ENCODE measurements around the gene TSPAN14. TPM values are rescaled to one million over a fixed set of nuclear protein-coding genes. Genes with fewer than 3 reads are reported as not detected.

Gene TSPAN14
- total RNA-seq, 1 donor from 2014 or later: 126 TPM

GRCh38 chr10:80555415-80555814, 101.3 kb downstream of the TSPAN14 start:
- no peaks in the 10 kb centered on the region for H3K27me3 Mint-ChIP-seq
- no peak for DNase-seq (ENCODE audit: low spot score, unreplicated experiment)
- no peaks in the 10 kb centered on the region for H3K9me3 Mint-ChIP-seq (ENCODE audit: low read depth)
- no peak for TF ChIP-seq CTCF (IDR thresholded peaks at IDR 0.05; ENCODE audit: unreplicated experiment)
- H3K36me3 Mint-ChIP-seq (ENCODE audit: insufficient read depth): no peaks in the 10 kb centered on the region
- H3K4me3 Mint-ChIP-seq (ENCODE audit: low read depth): no peak overlapping the region
- H3K27ac Mint-ChIP-seq: no peak overlapping the region
- H3K4me1 Mint-ChIP-seq (ENCODE audit: low read depth): peaks cover 13% of the 10 kb centered on the region

GRCh38 chr10:80561950-80562349, 107.8 kb downstream of the TSPAN14 start:
- Mint-ChIP-seq H3K27ac (no peak overlapping the region), H3K36me3 (ENCODE audit: insufficient read depth) (no peaks in the 10 kb centered on the region), H3K4me1 (ENCODE audit: low read depth) (no peaks in the 10 kb centered on the region), H3K9me3 (ENCODE audit: low read depth) (no peaks in the 10 kb centered on the region), H3K27me3 (no peaks in the 10 kb centered on the region), H3K4me3 (ENCODE audit: low read depth) (no peak overlapping the region)
- no peak for DNase-seq (ENCODE audit: low spot score, unreplicated experiment)
- TF ChIP-seq CTCF (IDR thresholded peaks at IDR 0.05; ENCODE audit: unreplicated experiment): no peak

GRCh38 chr10:80567292-80567691, 113.2 kb downstream of the TSPAN14 start:
- no peaks in the 10 kb centered on the region for H3K4me1 Mint-ChIP-seq (ENCODE audit: low read depth)
- TF ChIP-seq CTCF (IDR thresholded peaks at IDR 0.05; ENCODE audit: unreplicated experiment): no peak
- H3K4me3 Mint-ChIP-seq (ENCODE audit: low read depth): no peak overlapping the region
- H3K27me3 Mint-ChIP-seq: peaks cover 6% of the 10 kb centered on the region
- no peak for DNase-seq (ENCODE audit: low spot score, unreplicated experiment)
- peaks cover 2% of the 10 kb centered on the region for H3K9me3 Mint-ChIP-seq (ENCODE audit: low read depth)
- no peak overlapping the region for H3K27ac Mint-ChIP-seq
- H3K36me3 Mint-ChIP-seq (ENCODE audit: insufficient read depth): no peaks in the 10 kb centered on the region

- H3K27me3 Mint-ChIP-seq: peaks cover 6% of the 10 kb centered on the region
- no peak overlapping the region for H3K4me3 Mint-ChIP-seq (ENCODE audit: low read depth)
- DNase-seq (ENCODE audit: low spot score, unreplicated experiment): no peak
- H3K9me3 Mint-ChIP-seq (ENCODE audit: low read depth): peaks cover 3% of the 10 kb centered on the region
- no peaks in the 10 kb centered on the region for H3K36me3 Mint-ChIP-seq (ENCODE audit: insufficient read depth)
- H3K4me1 Mint-ChIP-seq (ENCODE audit: low read depth): no peaks in the 10 kb centered on the region
- H3K27ac Mint-ChIP-seq: no peak overlapping the region
- no peak for TF ChIP-seq CTCF (IDR thresholded peaks at IDR 0.05; ENCODE audit: unreplicated experiment)
Measured at GRCh38 chr10:80569131-80569895, 115.2 kb downstream of the TSPAN14 start.

GRCh38 chr10:80571352-80571751, 117.2 kb downstream of the TSPAN14 start:
- Mint-ChIP-seq H3K9me3 (ENCODE audit: low read depth) (peaks cover 3% of the 10 kb centered on the region), H3K27me3 (peaks cover 6% of the 10 kb centered on the region), H3K4me3 (ENCODE audit: low read depth) (no peak overlapping the region), H3K27ac (no peak overlapping the region), H3K36me3 (ENCODE audit: insufficient read depth) (no peaks in the 10 kb centered on the region), H3K4me1 (ENCODE audit: low read depth) (no peaks in the 10 kb centered on the region)
- TF ChIP-seq CTCF (IDR thresholded peaks at IDR 0.05; ENCODE audit: unreplicated experiment): no peak
- no peak for DNase-seq (ENCODE audit: low spot score, unreplicated experiment)
